Endothelial cell of umbilical vein (primary cell): Measurements from ENCODE around the gene ADGRG4. TPM values are rescaled to one million over a fixed set of nuclear protein-coding genes. Genes with fewer than 3 reads are reported as not detected.

ENCODE experiments used
- BruUV-seq: library from RNA; stranded (reverse); fragments of 400-500 nt; replicated peaks from 2 replicates; lab custom pipeline; 2021; lab: Mats Ljungman, UMichigan
- CTCF ChIA-PET: fragments of 300-600, 350-600 bp; sonication (Branson Sonifier 250); formaldehyde crosslinking; loops from one replicate; lab custom pipeline; 2021; ENCODE audit warnings: antibody characterized with exemption, inconsistent platforms; lab: Charles Lee
- POLR2A ChIA-PET: fragments of 300-600, 350-600 bp; sonication (Branson Sonifier 250); formaldehyde crosslinking; loops from one replicate; lab custom pipeline; 2021; ENCODE audit warnings: antibody characterized with exemption, inconsistent platforms; lab: Charles Lee
- DNase-seq: peaks from one replicate; pipeline ENCODE4 v3.0.0-alpha.2; 2011; ENCODE audit warnings: low read depth, low spot score
- FAIRE-seq: peaks from 2 replicates; lab custom pipeline; 2011; peaks lifted over from hg19 to GRCh38; lab: Jason Lieb, UNC
- H2AFZ ChIP-seq: 2 replicates; pipeline ENCODE4 v1.6.0; 2012; ENCODE audit warnings: low read depth, low read length, control low read depth, inconsistent platforms
- H3K27ac ChIP-seq: 2 replicates; pipeline ENCODE4 v1.5.1; 2011; ENCODE audit warnings: low read depth, mild to moderate bottlenecking, control low read depth, low read length, moderate library complexity; ENCODE audit not compliant: insufficient read depth
- H3K27me3 ChIP-seq, 2 experiments: 2 replicates each; pipeline versions ENCODE4 v1.6.0 to v1.6.1; 2011; ENCODE audit warnings: low read length in 2 of 2, mixed read lengths in 1 of 2; ENCODE audit not compliant: control insufficient read depth in 2 of 2, insufficient read depth in 2 of 2
- H3K36me3 ChIP-seq, 2 experiments: 2 replicates in 1 of 2; 3 replicates in 1 of 2; pipeline ENCODE4 v1.5.1; 2011; ENCODE audit warnings: low read length in 2 of 2, mild to moderate bottlenecking in 1 of 2, moderate library complexity in 1 of 2; ENCODE audit not compliant: control insufficient read depth in 2 of 2, insufficient read depth in 2 of 2; ENCODE audit errors: extremely low read depth in 1 of 2
- H3K4me1 ChIP-seq: 3 replicates; pipeline ENCODE4 v1.5.1; 2011; ENCODE audit warnings: mild to moderate bottlenecking, low read length; ENCODE audit not compliant: control insufficient read depth, insufficient read depth; ENCODE audit errors: extremely low read depth
- H3K4me2 ChIP-seq: 2 replicates; pipeline ENCODE4 v1.6.1; 2011; ENCODE audit warnings: low read length, control low read depth, mixed read lengths; ENCODE audit not compliant: insufficient read depth
- H3K4me3 ChIP-seq, 3 experiments: fragments of 200-600 bp in 1 of 3; sonication (generic), shearing (Covaris generic) in 1 of 3; replicated peaks in 1 of 3; 2 replicates each; pipeline ENCODE4 v1.5.1; 2011 to 2016; ENCODE audit warnings: control low read depth in 3 of 3, low read length in 3 of 3, mild to moderate bottlenecking in 2 of 3, inconsistent platforms in 1 of 3, low read depth in 1 of 3, moderate library complexity in 1 of 3; ENCODE audit not compliant: insufficient read depth in 1 of 3
- H3K79me2 ChIP-seq: 2 replicates; pipeline ENCODE4 v1.6.0; 2012; ENCODE audit warnings: low read length, inconsistent platforms; ENCODE audit not compliant: control insufficient read depth, insufficient read depth
- H3K9ac ChIP-seq: replicated peaks from 2 replicates; pipeline ENCODE3; 2011; ENCODE audit warnings: low read length, control low read depth; ENCODE audit not compliant: insufficient read depth; ENCODE audit errors: extremely low read depth
- H3K9me1 ChIP-seq: replicated peaks from 3 replicates; pipeline ENCODE4 v1.6.0; 2011; ENCODE audit warnings: mild to moderate bottlenecking, low read length; ENCODE audit not compliant: control insufficient read depth, insufficient read depth; ENCODE audit errors: extremely low read depth
- H3K9me3 ChIP-seq: replicated peaks from 2 replicates; pipeline ENCODE4 v1.5.1; 2012; ENCODE audit warnings: low read length, inconsistent platforms; ENCODE audit not compliant: control insufficient read depth, insufficient read depth
- H4K20me1 ChIP-seq: replicated peaks from 2 replicates; pipeline ENCODE3; 2011; ENCODE audit warnings: mild to moderate bottlenecking, low read length; ENCODE audit not compliant: control insufficient read depth, insufficient read depth; ENCODE audit errors: extremely low read depth
- CTCF ChIP-seq, 2 donors: IDR thresholded peaks; 1 replicate in 1 of 2; 2 replicates in 1 of 2; pipeline ENCODE4 v1.5.1; 2011; ENCODE audit warnings: low read length in 2 of 2, mild to moderate bottlenecking in 2 of 2, moderate library complexity in 2 of 2, control low read depth in 1 of 2, inconsistent platforms in 1 of 2, low read depth in 1 of 2; ENCODE audit not compliant: insufficient read depth in 1 of 2; ENCODE audit errors: extremely low read depth in 1 of 2
- EZH2 ChIP-seq: IDR thresholded peaks from 2 replicates; pipeline ENCODE4 v1.6.1; 2012; ENCODE audit warnings: borderline replicate concordance, low read depth, mild to moderate bottlenecking, moderate library complexity, low read length, inconsistent platforms; ENCODE audit not compliant: severe bottlenecking
- FOS ChIP-seq: IDR thresholded peaks from 2 replicates; pipeline ENCODE4 v1.6.1; 2011; ENCODE audit warnings: mild to moderate bottlenecking, low read length, moderate library complexity, borderline replicate concordance; ENCODE audit not compliant: insufficient read depth
- GATA2 ChIP-seq: IDR thresholded peaks from 2 replicates; pipeline ENCODE4 v1.7.0; 2011; ENCODE audit warnings: low read depth, mild to moderate bottlenecking, moderate library complexity, mixed read lengths, low read length; ENCODE audit not compliant: insufficient read length, insufficient read depth
- JUN ChIP-seq: IDR thresholded peaks from 2 replicates; pipeline ENCODE4 v1.6.1; 2011; ENCODE audit warnings: borderline replicate concordance, low read depth; ENCODE audit not compliant: insufficient read length, insufficient read depth
- MAX ChIP-seq: IDR thresholded peaks from 2 replicates; pipeline ENCODE4 v1.6.1; 2011; ENCODE audit not compliant: insufficient read depth, insufficient read length
- MYC ChIP-seq: IDR thresholded peaks from one replicate; pipeline ENCODE4 v1.6.1; 2011; ENCODE audit warnings: mild to moderate bottlenecking, low read depth, low read length
- POLR2A ChIP-seq: IDR thresholded peaks from 2 replicates; pipeline ENCODE4 v1.6.1; 2012; ENCODE audit warnings: low read depth, mild to moderate bottlenecking, control low read depth, low read length
- POLR2AphosphoS5 ChIP-seq: IDR thresholded peaks from 2 replicates; pipeline ENCODE4 v1.6.1; 2012; ENCODE audit warnings: low read depth, mild to moderate bottlenecking, control low read depth, low read length, moderate library complexity; ENCODE audit not compliant: insufficient read depth
- dilution Hi-C: fragments of 300-500 bp; cut with MboI; formaldehyde crosslinking; loops from one replicate; pipeline ENCODE4 v1.15.0; 2019; ENCODE audit warnings: low sequenced_read_pairs; ENCODE audit not compliant: extremely low pct_ligation_motif_present
- intact Hi-C: fragments of 100-400 bp; cut with micrococcal nuclease; formaldehyde crosslinking; loops from one replicate; pipeline ENCODE4 v1.10.0; 2022
- polyA plus RNA-seq, 4 experiments: library from polyadenylated mRNA; depleted of rRNA in 3 of 4; stranded (reverse) in 3 of 4; unstranded in 1 of 4; fragments of >200 nt; gene quantifications; 2 replicates each; pipeline versions ENCODE4 v1.2.1 to v1.2.3, GENCODE V29; 2011 to 2012; ENCODE audit warnings: missing spikeins in 1 of 4
- total RNA-seq: library from RNA; stranded (reverse); gene quantifications from 2 replicates; pipeline ENCODE4 v1.2.3, GENCODE V29; 2021

Gene ADGRG4
- total and polyA plus RNA-seq, 2 donors (not counting 3 experiments of a cell fraction or from before 2014, with no cell fraction given): 0.04 to 0.08 TPM

GRCh38 chrX:136447308-136447707, 146.5 kb downstream of the ADGRG4 start:
- no peaks in the 10 kb centered on the region for H3K4me1 ChIP-seq
- no peaks in the 10 kb centered on the region for H3K79me2 ChIP-seq
- H3K9me3 ChIP-seq: no peaks in the 10 kb centered on the region
- POLR2A ChIA-PET: no interaction called here
- no peak overlapping the region for H2AFZ ChIP-seq
- dilution Hi-C loops: no loop called here
- FAIRE-seq (no peak), DNase-seq (no peak)
- no peak for TF ChIP-seq POLR2AphosphoS5
- TF ChIP-seq FOS: no peak
- no peak for TF ChIP-seq MYC
- H3K27ac ChIP-seq: no peak overlapping the region
- BruUV-seq: no TSS peak
- no peaks in the 10 kb centered on the region for H3K36me3 ChIP-seq
- no peak overlapping the region for H3K9ac ChIP-seq
- no peak overlapping the region for H3K4me2 ChIP-seq
- intact Hi-C loops: no loop called here
- no peak overlapping the region for H3K4me3 ChIP-seq
- CTCF ChIA-PET: no interaction called here
- H4K20me1 ChIP-seq: no peaks in the 10 kb centered on the region
- H3K9me1 ChIP-seq: no peaks in the 10 kb centered on the region
- no peaks in the 10 kb centered on the region for H3K27me3 ChIP-seq

- intact Hi-C loops: no loop called here
- DNase-seq (no peak), FAIRE-seq (no peak)
- Histone ChIP-seq H4K20me1 (no peaks in the 10 kb centered on the region), H2AFZ (no peak overlapping the region), H3K9me3 (no peaks in the 10 kb centered on the region), H3K9me1 (no peaks in the 10 kb centered on the region), H3K4me1 (no peaks in the 10 kb centered on the region), H3K27ac (no peak overlapping the region), H3K9ac (no peak overlapping the region), H3K4me3 (no peak overlapping the region), H3K79me2 (no peaks in the 10 kb centered on the region), H3K36me3 (no peaks in the 10 kb centered on the region), H3K4me2 (no peak overlapping the region), H3K27me3 (no peaks in the 10 kb centered on the region)
- dilution Hi-C loops: no loop called here
- BruUV-seq: no TSS peak
- no peak for TF ChIP-seq GATA2
- TF ChIP-seq POLR2A: no peak
- TF ChIP-seq MYC: no peak
- TF ChIP-seq EZH2: no peak
- no peak for TF ChIP-seq CTCF (IDR thresholded peaks at IDR 0.05; ENCODE audit: extremely low read depth in 1 of 2, insufficient read depth in 1 of 2, low read depth in 1 of 2, low read length in 2 of 2)
- TF ChIP-seq MAX: no peak
- no peak for TF ChIP-seq JUN
- no peak for TF ChIP-seq POLR2AphosphoS5
- TF ChIP-seq FOS: no peak
- ChIA-PET CTCF (no interaction called here), POLR2A (no interaction called here)
Measured at GRCh38 chrX:136447968-136448367, 147.2 kb downstream of the ADGRG4 start.
